Measurements from ENCODE around the gene PSPN.

GRCh38 chr19:6412061-6412446, 36.3 kb upstream of the PSPN start:
- TF ChIP-seq CTCF (IDR thresholded peaks at IDR 0.05) (no peak), EZH2 (IDR thresholded peaks at IDR 0.05; ENCODE audit: borderline replicate concordance, insufficient read depth, low read depth, low read length, poor library complexity, severe bottlenecking) (no peak)

Measured in B cell (primary cell).